Thymus (tissue), 11 donors: ENCODE results near the gene SRSF1. TPM values are rescaled to one million over a fixed set of nuclear protein-coding genes. Genes with fewer than 3 reads are reported as not detected.

Experiments used
- DNase-seq, 9 donors: peaks; one replicate each; pipeline ENCODE4 v3.0.0-alpha.2; 2013; ENCODE audit warnings: low spot score in 9 of 9, low read depth in 6 of 9, missing footprints in 1 of 9
- H3K27ac ChIP-seq, 2 donors: one replicate each; pipeline ENCODE4 v1.5.1; 2013; ENCODE audit warnings: control low read depth in 1 of 2, low read depth in 1 of 2, low read length in 1 of 2, mild to moderate bottlenecking in 1 of 2, moderate library complexity in 1 of 2
- H3K27me3 ChIP-seq, 2 donors: one replicate each; pipeline ENCODE4 v1.5.1; 2013; ENCODE audit warnings: low read length in 1 of 2; ENCODE audit not compliant: control insufficient read depth in 2 of 2, insufficient read depth in 1 of 2
- H3K36me3 ChIP-seq, 2 donors: one replicate each; pipeline ENCODE4 v1.5.1; 2013; ENCODE audit warnings: low read length in 1 of 2, mild to moderate bottlenecking in 1 of 2, moderate library complexity in 1 of 2; ENCODE audit not compliant: control insufficient read depth in 2 of 2, insufficient read depth in 2 of 2
- H3K4me1 ChIP-seq, 2 donors: one replicate each; pipeline ENCODE4 v1.5.1; 2013; ENCODE audit warnings: low read length in 2 of 2; ENCODE audit not compliant: control insufficient read depth in 2 of 2, insufficient read depth in 2 of 2
- H3K4me3 ChIP-seq, 2 donors: one replicate each; pipeline ENCODE4 v1.5.1; 2013; ENCODE audit warnings: low read length in 2 of 2, control low read depth in 1 of 2, mild to moderate bottlenecking in 1 of 2
- H3K9me3 ChIP-seq, 2 donors: one replicate each; pipeline ENCODE4 v1.5.1; 2013; ENCODE audit warnings: low read length in 1 of 2, mild to moderate bottlenecking in 1 of 2; ENCODE audit not compliant: control insufficient read depth in 2 of 2, insufficient read depth in 1 of 2
- WGBS: extraction: QIAGEN DNeasy Blood & Tissue Kit; methylation state at CpG from one replicate; pipeline ENCODE4 v1.1.7; 2013; 5-methylcytosine and 5-hydroxymethylcytosine counted together
- polyA plus RNA-seq: library from polyadenylated mRNA; stranded (reverse); fragments of 200-250 nt; gene quantifications from one replicate; pipeline ENCODE4 v1.2.3, GENCODE V29; 2013
- total RNA-seq: library from RNA; stranded (reverse); fragments of 120-200 nt; gene quantifications from one replicate; pipeline ENCODE4 v1.2.4, GENCODE V29; 2013
- donor health status: healthy.

SRSF1 gene
- total and polyA plus RNA-seq, 2 donors, result 104 to 307 TPM

DNA sequence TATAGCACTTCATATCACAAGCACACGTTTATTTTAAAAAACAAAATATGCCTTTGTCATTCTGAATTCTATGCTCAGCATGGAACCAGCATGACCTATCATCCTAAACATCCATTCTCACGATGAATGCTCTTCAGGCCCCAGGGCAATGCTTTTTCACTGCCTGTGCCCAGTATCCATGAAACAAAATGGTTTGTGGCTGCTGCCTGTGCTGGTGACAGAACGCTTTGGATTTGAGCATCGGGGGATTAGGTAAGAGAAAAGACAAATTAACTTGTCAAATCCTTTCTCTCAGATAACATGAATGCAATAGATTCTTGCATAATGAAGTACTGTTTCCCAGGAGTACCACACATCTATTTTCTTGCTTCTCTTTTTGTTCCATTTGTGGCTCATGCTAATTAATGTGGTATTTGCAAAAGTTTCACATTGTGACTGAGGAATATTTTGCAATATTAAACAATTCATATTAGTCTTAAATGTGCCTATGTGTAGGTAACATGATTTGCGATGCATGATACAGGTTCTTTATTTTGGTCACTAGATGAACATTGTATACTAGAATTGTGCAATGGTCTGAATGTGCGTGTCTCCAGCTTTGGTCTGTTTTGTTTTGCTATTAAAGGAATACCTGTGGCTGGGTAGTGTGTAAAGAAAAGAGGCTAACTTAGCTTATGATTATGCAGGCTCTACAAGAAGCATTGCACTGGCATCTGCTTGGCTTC is 25.8 kb upstream of the SRSF1 start:
- Histone ChIP-seq H3K27ac (no peak overlapping the region), H3K36me3 (no peaks in the 10 kb centered on the region), H3K4me3 (no peak overlapping the region), H3K27me3 (peaks cover 4 to 10% of the 10 kb centered on the region in 2 donors), H3K4me1 (no peaks in the 10 kb centered on the region), H3K9me3 (no peaks in the 10 kb centered on the region)
- no peak for DNase-seq
- 78% methylated on average over 6 of the region's 6 CpGs for WGBS

DNA sequence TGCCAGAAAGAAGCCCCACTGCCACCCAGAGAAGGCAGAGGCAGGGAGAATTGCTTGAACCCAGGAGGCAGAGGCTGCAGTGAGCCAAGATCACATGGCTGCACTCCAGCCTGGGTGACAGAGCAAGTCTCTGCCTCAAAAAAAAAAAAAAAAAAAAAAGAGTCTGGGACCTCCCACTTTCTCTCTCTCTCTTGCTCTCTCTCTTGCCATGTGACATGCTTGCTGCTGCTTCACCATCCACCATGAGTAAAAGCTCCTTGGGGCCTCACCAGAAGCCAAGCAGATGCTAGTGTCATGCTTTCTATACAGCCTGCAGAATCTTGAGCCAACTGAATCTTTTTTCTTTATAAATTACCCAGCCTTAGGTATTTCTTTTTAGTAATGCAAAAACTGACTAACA is 21.5 kb upstream of the SRSF1 start:
- Histone ChIP-seq H3K36me3 (no peaks in the 10 kb centered on the region), H3K4me3 (no peak overlapping the region), H3K9me3 (no peaks in the 10 kb centered on the region), H3K4me1 (no peaks in the 10 kb centered on the region), H3K27me3 (peaks cover 4 to 9% of the 10 kb centered on the region in 2 donors), H3K27ac (no peak overlapping the region)
- DNase-seq, result no peak

DNA sequence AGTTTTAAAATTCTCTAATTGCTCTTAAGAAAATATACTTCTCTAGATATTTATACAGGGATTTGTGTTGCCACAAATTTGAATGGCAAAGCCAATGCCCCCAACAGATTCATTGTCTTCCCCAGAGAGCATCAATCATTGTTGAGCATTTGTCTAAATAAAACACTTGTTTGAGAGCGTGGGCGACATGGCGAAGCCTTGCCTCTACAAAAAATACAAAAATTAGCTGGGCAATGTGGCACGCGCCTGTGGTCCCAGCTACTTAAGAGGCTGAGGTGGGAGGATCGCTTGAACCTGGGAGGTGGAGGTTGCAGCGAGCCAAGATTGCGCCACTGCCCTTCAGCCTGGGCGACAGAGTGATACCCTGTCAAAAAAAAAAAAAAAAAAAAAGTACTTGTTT is 13.4 kb upstream of the SRSF1 start:
- WGBS, result 94% methylated on average over 9 of the region's 9 CpGs
- H3K4me1 ChIP-seq, result no peaks in the 10 kb centered on the region

DNA sequence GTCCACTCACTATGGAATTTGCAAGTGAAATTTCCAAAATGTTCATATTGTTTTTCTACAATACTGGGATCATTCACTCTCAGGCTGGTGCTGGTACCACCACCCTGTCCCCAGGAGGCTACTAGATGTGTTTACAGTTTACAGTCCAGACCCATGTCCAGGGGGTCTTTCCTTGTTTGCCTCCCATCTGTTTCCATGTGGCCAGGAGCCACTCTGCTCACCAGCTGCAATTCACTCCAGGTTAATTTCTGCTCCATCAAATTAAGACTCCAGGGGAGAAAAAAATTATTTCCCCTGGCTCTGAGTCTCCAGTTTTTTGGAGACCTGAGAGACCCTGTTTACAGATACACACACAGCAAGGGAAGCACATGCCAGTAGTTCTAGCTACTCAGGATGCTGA is 12.5 kb upstream of the SRSF1 start:
- Histone ChIP-seq H3K27me3 (peaks cover 0 to 4% of the 10 kb centered on the region in 2 donors), H3K4me3 (no peak overlapping the region), H3K4me1 (no peaks in the 10 kb centered on the region), H3K27ac (no peak overlapping the region), H3K36me3 (no peaks in the 10 kb centered on the region), H3K9me3 (no peaks in the 10 kb centered on the region)
- no peak for DNase-seq

More for the DNA sequence above, 13.4 kb upstream of the SRSF1 start:
- no peak for DNase-seq
- Histone ChIP-seq H3K27me3 (peaks cover 0 to 8% of the 10 kb centered on the region in 2 donors), H3K4me3 (no peak overlapping the region), H3K36me3 (no peaks in the 10 kb centered on the region), H3K9me3 (no peaks in the 10 kb centered on the region), H3K27ac (no peak overlapping the region)

DNA sequence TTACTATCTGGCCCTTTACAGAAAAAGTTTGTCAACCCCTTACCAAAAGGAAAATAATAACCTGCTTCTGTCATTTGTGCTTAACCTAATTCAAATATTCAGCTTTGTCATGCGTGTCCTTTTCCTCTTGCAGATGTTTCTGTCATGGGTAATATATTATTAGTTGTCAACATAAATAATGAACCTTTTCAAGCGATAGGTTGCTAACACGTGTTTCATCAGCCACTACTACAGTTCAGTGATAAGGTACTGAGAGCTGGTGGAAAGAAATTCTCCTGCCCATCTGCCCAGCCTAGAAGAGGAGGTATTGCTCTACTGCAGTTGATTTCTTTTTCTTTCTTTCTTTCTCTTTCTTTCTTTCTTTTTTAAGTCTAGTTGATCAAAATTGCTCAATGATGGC is 12.0 kb upstream of the SRSF1 start:
- DNase-seq, result no peak
- 65% methylated on average over 3 of the region's 3 CpGs for WGBS
- H3K9me3 ChIP-seq, result no peaks in the 10 kb centered on the region
- H3K4me1 ChIP-seq, result no peaks in the 10 kb centered on the region
- H3K27ac ChIP-seq, result no peak overlapping the region
- H3K4me3 ChIP-seq, result no peak overlapping the region
- no peaks in the 10 kb centered on the region for H3K36me3 ChIP-seq
- peaks cover 0 to 4% of the 10 kb centered on the region in 2 donors for H3K27me3 ChIP-seq

DNA sequence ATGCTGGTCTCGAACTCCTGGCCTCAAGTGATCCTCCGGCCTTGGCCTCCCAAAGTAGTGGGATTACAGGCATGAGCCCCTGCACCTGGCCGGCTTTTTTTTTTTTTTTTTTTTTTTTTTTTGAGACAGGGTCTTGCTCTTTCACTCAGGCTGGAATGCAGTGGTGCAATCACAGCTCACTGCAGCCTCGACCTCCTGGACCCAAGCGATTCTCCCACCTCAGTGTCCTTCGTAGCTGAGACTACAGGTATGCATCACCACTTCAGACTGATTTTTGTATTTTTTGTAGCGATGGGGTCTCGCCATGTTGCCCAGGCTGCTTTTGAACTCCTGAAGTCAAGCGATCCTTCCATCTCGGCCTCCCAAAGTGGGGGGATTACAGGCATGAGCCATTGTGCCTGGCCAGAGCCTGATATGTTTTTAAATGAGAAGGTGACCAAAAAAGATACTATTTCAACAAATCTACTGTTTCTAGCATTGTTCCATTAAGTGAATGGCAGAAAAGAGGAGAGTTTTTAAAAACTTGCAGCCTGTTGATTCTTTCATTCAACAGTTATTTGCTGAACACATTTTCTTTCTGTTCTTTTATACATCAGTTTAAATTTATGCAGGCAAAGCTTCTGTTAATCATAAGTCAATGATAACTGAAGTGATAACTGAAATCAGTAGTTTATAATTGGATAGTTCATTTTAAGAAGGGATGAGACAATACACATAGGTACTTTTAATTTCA is 3.2 kb upstream of the SRSF1 start:
- no peak for DNase-seq
- H3K27me3 ChIP-seq, result no peaks in the 10 kb centered on the region
- H3K4me3 ChIP-seq, result no peak overlapping the region
- H3K9me3 ChIP-seq, result peaks cover 0 to 5% of the 10 kb centered on the region in 2 donors
- peaks cover 0 to 9% of the 10 kb centered on the region in 2 donors for H3K36me3 ChIP-seq
- H3K27ac ChIP-seq, result no peak overlapping the region
- peaks cover 11 to 14% of the 10 kb centered on the region in 2 donors for H3K4me1 ChIP-seq
- WGBS, result 98% methylated on average over 10 of the region's 10 CpGs

DNA sequence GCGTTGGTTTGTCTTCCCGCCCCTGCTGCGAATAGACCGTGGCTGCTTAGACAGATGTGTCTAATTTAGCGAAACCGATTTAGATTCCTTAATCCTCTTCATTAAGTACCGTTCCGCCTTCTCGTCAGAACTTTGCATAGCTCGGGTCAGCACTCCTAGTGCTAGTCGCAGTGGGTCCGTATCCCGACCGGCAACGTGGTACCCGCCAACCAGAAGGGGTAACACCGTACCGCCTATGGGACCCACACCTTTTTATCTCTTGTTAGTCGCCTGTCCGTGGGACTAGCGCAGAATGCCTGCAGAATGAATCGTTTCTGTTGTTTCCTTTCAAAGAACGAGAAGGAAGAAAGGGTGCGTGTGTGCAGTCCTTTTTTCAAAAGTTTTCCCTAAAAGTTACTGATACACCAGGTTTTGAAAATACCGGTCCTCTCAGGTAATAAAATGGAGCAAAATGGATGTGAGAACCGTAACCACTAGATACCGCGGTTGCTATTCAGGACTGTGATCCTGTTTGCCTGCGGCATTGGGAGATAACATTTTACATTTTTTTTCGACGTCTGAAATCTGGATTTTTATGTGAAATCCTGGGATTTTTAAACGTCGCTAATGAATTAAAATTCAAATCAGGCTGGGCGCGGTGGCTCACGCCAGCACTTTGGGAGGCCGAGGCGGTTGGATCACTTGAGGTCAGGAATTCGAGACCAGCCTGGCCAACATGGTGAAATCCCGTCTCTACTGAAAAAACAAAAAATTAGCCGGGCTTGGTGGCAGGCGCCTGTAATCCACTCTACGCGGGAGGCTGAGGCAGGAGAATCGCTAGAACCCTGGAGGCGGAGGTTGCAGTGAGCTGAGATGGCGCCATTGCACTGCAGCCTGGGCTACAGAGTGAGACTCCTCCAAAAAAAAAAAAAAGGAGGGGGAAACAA is 998 bp upstream of the SRSF1 start:
- peak overlapping the region; percentile 48 to 95 for H3K27ac ChIP-seq
- H3K36me3 ChIP-seq, result peaks cover 0 to 29% of the 10 kb centered on the region in 2 donors
- WGBS, result 29% methylated on average over 47 of the region's 47 CpGs
- peak overlapping the region; percentile 68 to 89 for H3K4me3 ChIP-seq
- H3K4me1 ChIP-seq, result peaks cover 12 to 23% of the 10 kb centered on the region in 2 donors
- H3K27me3 ChIP-seq, result no peaks in the 10 kb centered on the region
- H3K9me3 ChIP-seq, result peaks cover 0 to 5% of the 10 kb centered on the region in 2 donors
- DNase-seq, result no peak

DNA sequence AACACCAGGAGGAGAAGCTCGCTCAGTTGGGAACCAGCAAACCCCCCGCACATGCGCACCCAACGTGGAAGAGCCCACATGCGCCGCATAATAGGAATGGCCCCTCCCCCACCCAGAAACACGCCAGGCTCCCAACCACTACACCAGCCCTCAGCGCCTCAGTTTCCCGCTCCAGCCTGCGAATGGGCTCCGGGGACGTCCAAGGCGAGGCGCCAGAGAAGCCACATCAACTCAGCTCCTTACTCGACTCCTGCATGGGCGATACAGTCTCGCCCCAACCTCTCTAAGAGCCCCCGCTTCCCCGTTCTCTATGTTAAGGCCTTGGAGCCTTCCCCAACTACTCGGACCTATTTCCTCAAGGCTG is 504 bp downstream of the SRSF1 start:
- no peaks in the 10 kb centered on the region for H3K27me3 ChIP-seq
- peaks cover 0 to 5% of the 10 kb centered on the region in 2 donors for H3K9me3 ChIP-seq
- H3K4me3 ChIP-seq, result peak overlapping the region; percentile 68 to 89
- WGBS, result under 1% methylated on average over 20 of the region's 20 CpGs
- H3K4me1 ChIP-seq, result peaks cover 12 to 23% of the 10 kb centered on the region in 2 donors
- DNase-seq, result peak in 6 of 9 donors; percentile 46 to 80 (median 64)
- peak overlapping the region; percentile 93 to 95 for H3K27ac ChIP-seq
- H3K36me3 ChIP-seq, result peaks cover 3 to 43% of the 10 kb centered on the region in 2 donors
